ENCODE measurements around the gene ARHGAP23. TPM values are rescaled to one million over a fixed set of nuclear protein-coding genes. Genes with fewer than 3 reads are reported as not detected.

Gene ARHGAP23
- total and polyA plus RNA-seq, 4 donors, result 18.3 to 91.7 (median 39.2) TPM

- peak overlapping the region; percentile 58 to 98 for H3K27ac ChIP-seq (ENCODE audit: low read depth in 1 of 2, low read length in 1 of 2)
- TF ChIP-seq CTCF (IDR thresholded peaks at IDR 0.05; ENCODE audit: control extremely low read depth, extremely low read depth), result no peak
- 1 to 2% methylated on average over 32 to 56 of the region's 56 CpGs for WGBS, 2 donors
- no peaks in the 10 kb centered on the region for H3K36me3 ChIP-seq (ENCODE audit: control insufficient read depth in 4 of 4, insufficient read depth in 4 of 4, low read length in 4 of 4)
- peaks cover 4 to 30% (median 10%) of the 10 kb centered on the region in 5 donors for H3K4me1 ChIP-seq (ENCODE audit: control insufficient read depth in 5 of 5, insufficient read depth in 5 of 5, low read length in 5 of 5)
- no peaks in the 10 kb centered on the region for H3K9me3 ChIP-seq (ENCODE audit: control insufficient read depth in 4 of 4, insufficient read depth in 3 of 4, low read length in 3 of 4)
- H3K9ac ChIP-seq (ENCODE audit: insufficient read depth in 1 of 2, low read length in 2 of 2), result no peak overlapping the region
- no peaks in the 10 kb centered on the region for H3K27me3 ChIP-seq (ENCODE audit: control insufficient read depth in 3 of 3, insufficient read depth in 3 of 3, low read length in 2 of 3)
- DNase-seq (peak; percentile 75 to 86 (median 77)), ATAC-seq (ENCODE audit: insufficient read depth, low FRiP score) (peak; percentile 71)
- H3K4me3 ChIP-seq, result peak overlapping the region; percentile 78
Observed at GRCh38 chr17:38428643-38429371, 543 bp downstream of the ARHGAP23 start.

- Histone ChIP-seq H3K4me1 (ENCODE audit: control insufficient read depth in 5 of 5, insufficient read depth in 5 of 5, low read length in 5 of 5) (peaks cover 4 to 30% (median 10%) of the 10 kb centered on the region in 5 donors), H3K9ac (ENCODE audit: insufficient read depth in 1 of 2, low read length in 2 of 2) (no peak overlapping the region), H3K27me3 (ENCODE audit: control insufficient read depth in 3 of 3, insufficient read depth in 3 of 3, low read length in 2 of 3) (no peaks in the 10 kb centered on the region), H3K9me3 (ENCODE audit: control insufficient read depth in 4 of 4, insufficient read depth in 3 of 4, low read length in 3 of 4) (no peaks in the 10 kb centered on the region), H3K27ac (ENCODE audit: low read depth in 1 of 2, low read length in 1 of 2) (peak overlapping the region; percentile 58 to 98), H3K4me3 (no peak overlapping the region), H3K36me3 (ENCODE audit: control insufficient read depth in 4 of 4, insufficient read depth in 4 of 4, low read length in 4 of 4) (no peaks in the 10 kb centered on the region)
- 52% methylated on average over 9 of the region's 9 CpGs for WGBS, 2 donors
- TF ChIP-seq CTCF (IDR thresholded peaks at IDR 0.05; ENCODE audit: control extremely low read depth, extremely low read depth), result no peak
- DNase-seq (no peak), ATAC-seq (ENCODE audit: insufficient read depth, low FRiP score) (no peak)
Observed at GRCh38 chr17:38429476-38430100, 1.3 kb downstream of the ARHGAP23 start.

- H3K9me3 ChIP-seq (ENCODE audit: control insufficient read depth in 4 of 4, insufficient read depth in 3 of 4, low read length in 3 of 4), result no peaks in the 10 kb centered on the region
- H3K27ac ChIP-seq (ENCODE audit: low read depth in 1 of 2, low read length in 1 of 2), result peak overlapping the region; percentile 57 to 98
- DNase-seq (no peak), ATAC-seq (ENCODE audit: insufficient read depth, low FRiP score) (peak; percentile 3)
- WGBS, 2 donors, result 34% methylated on average over 3 of the region's 3 CpGs
- no peaks in the 10 kb centered on the region for H3K27me3 ChIP-seq (ENCODE audit: control insufficient read depth in 3 of 3, insufficient read depth in 3 of 3, low read length in 2 of 3)
- no peak for TF ChIP-seq CTCF (IDR thresholded peaks at IDR 0.05; ENCODE audit: control extremely low read depth, extremely low read depth)
- peaks cover 4 to 30% (median 10%) of the 10 kb centered on the region in 5 donors for H3K4me1 ChIP-seq (ENCODE audit: control insufficient read depth in 5 of 5, insufficient read depth in 5 of 5, low read length in 5 of 5)
- H3K4me3 ChIP-seq, result no peak overlapping the region
- H3K36me3 ChIP-seq (ENCODE audit: control insufficient read depth in 4 of 4, insufficient read depth in 4 of 4, low read length in 4 of 4), result no peaks in the 10 kb centered on the region
- H3K9ac ChIP-seq (ENCODE audit: insufficient read depth in 1 of 2, low read length in 2 of 2), result no peak overlapping the region
Observed at GRCh38 chr17:38430316-38430715, 2.1 kb downstream of the ARHGAP23 start.
